ENCODE results near the gene VHLL. TPM values are rescaled to one million over a fixed set of nuclear protein-coding genes. Genes with fewer than 3 reads are reported as not detected.

Gene VHLL
- total and polyA plus RNA-seq, 2 of the 13 experiments (the other 11 are each of a cell fraction or from before 2014, with no cell fraction given), result 0.24 TPM; not detected in 1

DNA sequence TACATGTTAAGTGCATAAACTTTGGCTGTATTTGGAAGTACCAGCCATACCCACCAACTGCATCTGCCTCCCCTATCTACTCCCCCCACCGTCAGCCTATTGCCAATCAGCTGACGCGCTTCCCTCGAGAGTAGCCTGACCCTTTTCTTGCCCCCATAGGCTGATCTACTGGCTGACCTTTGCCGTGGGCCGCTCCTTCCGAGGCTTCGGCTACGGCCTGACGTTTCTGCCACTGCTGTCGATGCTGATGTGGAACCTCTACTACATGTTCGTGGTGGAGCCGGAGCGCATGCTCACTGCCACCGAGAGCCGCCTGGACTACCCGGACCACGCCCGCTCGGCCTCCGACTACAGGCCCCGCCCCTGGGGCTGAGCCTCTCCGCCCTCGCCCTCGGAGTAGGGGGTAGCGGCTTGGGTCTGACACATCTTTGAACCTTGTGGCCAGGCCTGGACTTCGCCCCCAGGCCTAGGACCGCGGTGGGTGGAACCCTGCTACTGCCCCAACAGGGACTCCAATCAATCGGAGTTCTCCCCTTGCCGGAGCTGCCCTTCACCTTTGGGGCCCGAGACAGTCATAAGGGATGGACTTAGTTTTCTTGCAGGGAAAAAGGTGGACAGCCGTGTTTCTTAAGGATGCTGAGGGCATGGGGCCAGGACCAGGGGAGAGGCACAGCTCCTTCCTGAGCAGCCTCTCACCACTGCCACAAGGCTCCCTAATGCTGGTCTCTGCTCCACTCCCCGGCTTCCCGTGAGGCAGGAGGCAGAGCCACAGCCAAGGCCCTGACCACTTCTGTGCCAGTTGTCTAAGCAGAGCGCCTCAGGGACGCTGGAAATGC is 7.7 kb downstream of the VHLL start (continued):
- TF ChIP-seq, protein P1, sequence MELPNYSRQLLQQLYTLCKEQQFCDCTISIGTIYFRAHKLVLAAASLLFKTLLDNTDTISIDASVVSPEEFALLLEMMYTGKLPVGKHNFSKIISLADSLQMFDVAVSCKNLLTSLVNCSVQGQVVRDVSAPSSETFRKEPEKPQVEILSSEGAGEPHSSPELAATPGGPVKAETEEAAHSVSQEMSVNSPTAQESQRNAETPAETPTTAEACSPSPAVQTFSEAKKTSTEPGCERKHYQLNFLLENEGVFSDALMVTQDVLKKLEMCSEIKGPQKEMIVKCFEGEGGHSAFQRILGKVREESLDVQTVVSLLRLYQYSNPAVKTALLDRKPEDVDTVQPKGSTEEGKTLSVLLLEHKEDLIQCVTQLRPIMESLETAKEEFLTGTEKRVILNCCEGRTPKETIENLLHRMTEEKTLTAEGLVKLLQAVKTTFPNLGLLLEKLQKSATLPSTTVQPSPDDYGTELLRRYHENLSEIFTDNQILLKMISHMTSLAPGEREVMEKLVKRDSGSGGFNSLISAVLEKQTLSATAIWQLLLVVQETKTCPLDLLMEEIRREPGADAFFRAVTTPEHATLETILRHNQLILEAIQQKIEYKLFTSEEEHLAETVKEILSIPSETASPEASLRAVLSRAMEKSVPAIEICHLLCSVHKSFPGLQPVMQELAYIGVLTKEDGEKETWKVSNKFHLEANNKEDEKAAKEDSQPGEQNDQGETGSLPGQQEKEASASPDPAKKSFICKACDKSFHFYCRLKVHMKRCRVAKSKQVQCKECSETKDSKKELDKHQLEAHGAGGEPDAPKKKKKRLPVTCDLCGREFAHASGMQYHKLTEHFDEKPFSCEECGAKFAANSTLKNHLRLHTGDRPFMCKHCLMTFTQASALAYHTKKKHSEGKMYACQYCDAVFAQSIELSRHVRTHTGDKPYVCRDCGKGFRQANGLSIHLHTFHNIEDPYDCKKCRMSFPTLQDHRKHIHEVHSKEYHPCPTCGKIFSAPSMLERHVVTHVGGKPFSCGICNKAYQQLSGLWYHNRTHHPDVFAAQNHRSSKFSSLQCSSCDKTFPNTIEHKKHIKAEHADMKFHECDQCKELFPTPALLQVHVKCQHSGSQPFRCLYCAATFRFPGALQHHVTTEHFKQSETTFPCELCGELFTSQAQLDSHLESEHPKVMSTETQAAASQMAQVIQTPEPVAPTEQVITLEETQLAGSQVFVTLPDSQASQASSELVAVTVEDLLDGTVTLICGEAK (IDR thresholded peaks at IDR 0.05), result no peak
- TF ChIP-seq, protein P1 (CRISPR knock-in tag; IDR thresholded peaks at IDR 0.05), result peak; percentile 96
- TF ChIP-seq KLF15 (CRISPR knock-in tag; IDR thresholded peaks at IDR 0.05; ENCODE audit: borderline replicate concordance) (no peak), ZNF451 (CRISPR knock-in tag; IDR thresholded peaks at IDR 0.05) (no peak), AGO1 (IDR thresholded peaks at IDR 0.05; ENCODE audit: low read depth, low read length, poor library complexity, severe bottlenecking) (peak; percentile 66), ESRRA (CRISPR knock-in tag; IDR thresholded peaks at IDR 0.05; ENCODE audit: low read depth) (peak; percentile 91), ZNF143 (CRISPR knock-in tag; IDR thresholded peaks at IDR 0.05) (0 out of 2 replicates have a peak, but pooled peaks have one; percentile 9), HDAC1 (CRISPR knock-in tag; IDR thresholded peaks at IDR 0.05) (peak; percentile 56), ZNF232 (CRISPR knock-in tag; IDR thresholded peaks at IDR 0.05; ENCODE audit: borderline replicate concordance) (peak; percentile 79; the same call in 1 of the 2 replicates), POLR2A (IDR thresholded peaks at IDR 0.05; ENCODE audit: insufficient read depth in 1 of 2, low read depth in 2 of 2, low read length in 2 of 2) (peak; percentile 85 to 89), NPAS2 (CRISPR knock-in tag; IDR thresholded peaks at IDR 0.05; ENCODE audit: borderline replicate concordance) (no peak), YEATS4 (CRISPR knock-in tag; IDR thresholded peaks at IDR 0.05; ENCODE audit: borderline replicate concordance) (peak; percentile 81; the same call in 1 of the 2 replicates), TBX2 (CRISPR knock-in tag; IDR thresholded peaks at IDR 0.05; ENCODE audit: borderline replicate concordance) (no peak; the same call in 1 of the 2 replicates), RBM39 (IDR thresholded peaks at IDR 0.05; ENCODE audit: low read depth, low read length, poor library complexity, severe bottlenecking) (no peak), NR2F2 (IDR thresholded peaks at IDR 0.05; ENCODE audit: borderline replicate concordance, low read depth) (peak; percentile 72; the same call in 1 of the 2 replicates)
- TF ChIP-seq, protein P2, sequence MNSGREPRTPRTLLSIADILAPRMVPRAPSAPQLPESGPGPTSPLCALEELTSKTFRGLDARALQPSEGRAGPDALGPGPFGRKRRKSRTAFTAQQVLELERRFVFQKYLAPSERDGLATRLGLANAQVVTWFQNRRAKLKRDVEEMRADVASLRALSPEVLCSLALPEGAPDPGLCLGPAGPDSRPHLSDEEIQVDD (CRISPR knock-in tag; IDR thresholded peaks at IDR 0.05; ENCODE audit: borderline replicate concordance), result no peak; the same call in 1 of the 2 replicates
- TF ChIP-seq, protein P3, sequence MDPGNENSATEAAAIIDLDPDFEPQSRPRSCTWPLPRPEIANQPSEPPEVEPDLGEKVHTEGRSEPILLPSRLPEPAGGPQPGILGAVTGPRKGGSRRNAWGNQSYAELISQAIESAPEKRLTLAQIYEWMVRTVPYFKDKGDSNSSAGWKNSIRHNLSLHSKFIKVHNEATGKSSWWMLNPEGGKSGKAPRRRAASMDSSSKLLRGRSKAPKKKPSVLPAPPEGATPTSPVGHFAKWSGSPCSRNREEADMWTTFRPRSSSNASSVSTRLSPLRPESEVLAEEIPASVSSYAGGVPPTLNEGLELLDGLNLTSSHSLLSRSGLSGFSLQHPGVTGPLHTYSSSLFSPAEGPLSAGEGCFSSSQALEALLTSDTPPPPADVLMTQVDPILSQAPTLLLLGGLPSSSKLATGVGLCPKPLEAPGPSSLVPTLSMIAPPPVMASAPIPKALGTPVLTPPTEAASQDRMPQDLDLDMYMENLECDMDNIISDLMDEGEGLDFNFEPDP (CRISPR knock-in tag; conservative IDR thresholded peaks at IDR 0.05), result no peak
